Stimulated activated naive CD8-positive, alpha-beta T cell treated with anti-CD3 and anti-CD28 coated beads, Interleukin-15, Interleukin-2, amounts not matched to agents 100 U/mL and 50 U/mL, for 24 hours (primary cell): ENCODE measurements around the gene NUBP2.

Source experiments
- ATAC-seq: fragments of 150-1000 bp; cut with Tn5 transposase; one replicate; pipeline ENCODE4 v1.10.0; 2021
- DNase-seq: peaks from one replicate; pipeline ENCODE4 v3.0.0; 2021

The NUBP2 gene

GRCh38 chr16:1782408-1783264 is at the start of gene NUBP2, which contains the start of gene SPSB3:
NUBP2 (plus strand) TSS chr16:1782960; CDS start chr16:1783021, 61 bp downstream.
SPSB3 (minus strand) TSS chr16:1782571; CDS start chr16:1781483, 1,088 bp downstream.
- peak; percentile 97 for DNase-seq
- peak; percentile 94 for ATAC-seq

GRCh38 chr16:1734123-1734522 is 48.6 kb upstream of the NUBP2 start:
- no peak for ATAC-seq
- DNase-seq: no peak

- DNase-seq (no peak), ATAC-seq (no peak)
Observed at GRCh38 chr16:1734816-1735215, 47.9 kb upstream of the NUBP2 start.

- DNase-seq (no peak), ATAC-seq (no peak)
Observed at GRCh38 chr16:1740234-1740633, 42.5 kb upstream of the NUBP2 start.

- no peak for DNase-seq
- ATAC-seq: no peak
Observed at GRCh38 chr16:1740781-1741490, 41.8 kb upstream of the NUBP2 start.

GRCh38 chr16:1741553-1742165 is 41.1 kb upstream of the NUBP2 start:
- no peak for ATAC-seq
- no peak for DNase-seq

- DNase-seq (no peak), ATAC-seq (no peak)
Observed at GRCh38 chr16:1743376-1744337, 39.1 kb upstream of the NUBP2 start.

- no peak for DNase-seq
- no peak for ATAC-seq
Observed at GRCh38 chr16:1744338-1744840, 38.4 kb upstream of the NUBP2 start.

GRCh38 chr16:1745181-1745899 is 37.4 kb upstream of the NUBP2 start:
- no peak for ATAC-seq
- no peak for DNase-seq

GRCh38 chr16:1745900-1746692 is 36.7 kb upstream of the NUBP2 start:
- ATAC-seq: no peak
- DNase-seq: no peak

- ATAC-seq: no peak
- no peak for DNase-seq
Observed at GRCh38 chr16:1746693-1747195, 36.0 kb upstream of the NUBP2 start.

GRCh38 chr16:1747934-1748333 is 34.8 kb upstream of the NUBP2 start:
- no peak for ATAC-seq
- DNase-seq: no peak

GRCh38 chr16:1749152-1750117 is 33.3 kb upstream of the NUBP2 start:
- ATAC-seq: no peak
- no peak for DNase-seq

- ATAC-seq (no peak), DNase-seq (no peak)
Observed at GRCh38 chr16:1751946-1752345, 30.8 kb upstream of the NUBP2 start.

GRCh38 chr16:1752853-1753252 is 29.9 kb upstream of the NUBP2 start:
- ATAC-seq (no peak), DNase-seq (no peak)

- no peak for DNase-seq
- no peak for ATAC-seq
Observed at GRCh38 chr16:1754204-1754603, 28.6 kb upstream of the NUBP2 start.

GRCh38 chr16:1757714-1758461 is 24.9 kb upstream of the NUBP2 start:
- DNase-seq (no peak), ATAC-seq (no peak)

GRCh38 chr16:1758923-1759322 is 23.8 kb upstream of the NUBP2 start:
- ATAC-seq: no peak
- DNase-seq: no peak
